Stimulated activated naive B cell treated with anti-CD40 and anti-IgM and Interleukin-4, amounts not matched to agents 10 μg/mL and 1 μg/mL and 100 μg/mL, for 72 hours (primary cell): ENCODE measurements around the gene FIGN.

Experiments
- ATAC-seq, 2 donors: fragments of 150-1000 bp; cut with Tn5 transposase; replicated peaks; 2 replicates each; pipeline ENCODE4 v1.10.0; 2021; ENCODE audit warnings: moderate library complexity in 1 of 2
- DNase-seq: peaks from one replicate; pipeline ENCODE4 v3.0.0; 2021
- H3K27ac Mint-ChIP-seq: one replicate; pipeline ENCODE4 v1.8.0; 2022; ENCODE audit warnings: mild to moderate bottlenecking, mixed read lengths
- H3K27me3 Mint-ChIP-seq, 2 donors: one replicate each; pipeline ENCODE4 v1.8.0; 2022; ENCODE audit warnings: mixed read lengths in 2 of 2
- H3K36me3 Mint-ChIP-seq, 2 donors: one replicate each; pipeline ENCODE4 v1.8.0; 2022; ENCODE audit warnings: mixed read lengths in 2 of 2, mild to moderate bottlenecking in 1 of 2
- H3K4me1 Mint-ChIP-seq, 2 donors: one replicate each; pipeline ENCODE4 v1.8.0; 2022; ENCODE audit warnings: mixed read lengths in 2 of 2, mild to moderate bottlenecking in 1 of 2
- H3K4me3 Mint-ChIP-seq, 2 donors: one replicate each; pipeline ENCODE4 v1.8.0; 2022; ENCODE audit warnings: mild to moderate bottlenecking in 2 of 2, mixed read lengths in 2 of 2, moderate library complexity in 1 of 2
- H3K9me3 Mint-ChIP-seq, 2 donors: one replicate each; pipeline ENCODE4 v1.8.0; 2022; ENCODE audit warnings: mixed read lengths in 2 of 2, mild to moderate bottlenecking in 1 of 2

The FIGN gene

DNA sequence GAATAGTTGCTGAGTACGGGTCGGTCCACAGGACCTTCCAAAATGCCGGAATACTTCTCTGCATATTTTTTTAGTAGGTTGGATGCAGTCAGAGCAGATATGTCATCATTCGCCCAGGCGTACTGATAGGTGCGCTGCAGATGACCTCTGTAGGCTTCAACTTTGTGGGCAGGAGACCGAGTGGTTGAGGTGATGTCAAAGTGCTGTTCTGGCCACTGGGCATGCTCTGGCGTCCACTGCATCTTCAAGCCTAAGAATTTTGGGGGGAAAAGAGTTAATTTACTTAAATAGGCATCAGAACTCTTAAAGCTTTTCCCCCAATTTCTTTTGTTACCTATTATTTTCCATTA is 124.3 kb downstream of the FIGN start:
- H3K4me1 Mint-ChIP-seq: no peaks in the 10 kb centered on the region
- H3K27ac Mint-ChIP-seq: no peak overlapping the region
- H3K27me3 Mint-ChIP-seq: no peaks in the 10 kb centered on the region
- no peaks in the 10 kb centered on the region for H3K36me3 Mint-ChIP-seq
- DNase-seq (no peak), ATAC-seq (no peak)
- no peak overlapping the region for H3K4me3 Mint-ChIP-seq
- H3K9me3 Mint-ChIP-seq: no peaks in the 10 kb centered on the region

GRCh38 chr2:163610817-163611556 is 124.8 kb downstream of the FIGN start:
- no peak overlapping the region for H3K4me3 Mint-ChIP-seq
- no peaks in the 10 kb centered on the region for H3K4me1 Mint-ChIP-seq
- ATAC-seq (peak in 1 of 2 donors; percentile 51), DNase-seq (no peak)
- H3K9me3 Mint-ChIP-seq: no peaks in the 10 kb centered on the region
- no peaks in the 10 kb centered on the region for H3K36me3 Mint-ChIP-seq
- no peak overlapping the region for H3K27ac Mint-ChIP-seq
- H3K27me3 Mint-ChIP-seq: no peaks in the 10 kb centered on the region

DNA sequence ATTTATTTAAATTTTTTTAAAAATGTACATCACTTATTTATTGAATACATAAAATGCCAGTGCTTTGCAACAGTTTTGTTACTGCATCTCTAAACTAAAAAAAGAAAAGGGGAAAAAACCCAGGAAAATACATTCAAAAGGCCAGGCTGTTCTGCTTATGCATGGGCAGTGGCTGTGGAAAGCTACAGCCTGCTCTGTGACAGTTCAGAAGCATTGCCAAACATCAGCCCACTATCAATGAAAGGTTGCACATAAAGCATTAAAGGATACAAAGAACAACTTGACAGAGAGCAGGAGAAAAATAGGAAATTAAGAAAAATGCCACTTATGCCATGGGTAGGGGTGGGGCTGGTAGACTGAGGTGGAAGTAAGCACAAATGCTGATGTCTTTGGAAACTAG is 128.2 kb downstream of the FIGN start:
- Mint-ChIP-seq H3K9me3 (no peaks in the 10 kb centered on the region), H3K4me1 (no peaks in the 10 kb centered on the region), H3K36me3 (no peaks in the 10 kb centered on the region), H3K27me3 (no peaks in the 10 kb centered on the region), H3K27ac (no peak overlapping the region), H3K4me3 (no peak overlapping the region)
- ATAC-seq (no peak), DNase-seq (no peak)

DNA sequence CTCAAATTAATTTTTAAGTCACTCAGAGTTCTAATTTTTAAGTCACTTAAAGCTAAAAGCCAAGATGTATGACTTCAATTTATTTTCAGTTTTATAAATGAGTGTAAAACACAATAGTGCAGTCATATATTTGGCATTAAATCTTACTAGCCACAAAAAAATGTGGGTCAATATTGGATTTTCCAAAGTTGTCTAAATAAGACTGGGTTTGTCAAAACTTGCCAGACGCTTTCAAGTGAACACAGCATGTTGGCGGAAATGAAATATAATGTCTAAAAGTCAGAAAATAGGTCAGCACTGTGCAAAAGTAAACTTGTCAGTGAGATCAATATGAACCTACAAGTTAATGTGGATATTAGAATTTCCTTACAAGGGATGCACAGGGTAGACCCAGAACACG is 128.9 kb downstream of the FIGN start:
- Mint-ChIP-seq H3K9me3 (no peaks in the 10 kb centered on the region), H3K36me3 (no peaks in the 10 kb centered on the region), H3K27me3 (no peaks in the 10 kb centered on the region), H3K4me1 (no peaks in the 10 kb centered on the region), H3K4me3 (no peak overlapping the region), H3K27ac (no peak overlapping the region)
- DNase-seq (no peak), ATAC-seq (no peak)

DNA sequence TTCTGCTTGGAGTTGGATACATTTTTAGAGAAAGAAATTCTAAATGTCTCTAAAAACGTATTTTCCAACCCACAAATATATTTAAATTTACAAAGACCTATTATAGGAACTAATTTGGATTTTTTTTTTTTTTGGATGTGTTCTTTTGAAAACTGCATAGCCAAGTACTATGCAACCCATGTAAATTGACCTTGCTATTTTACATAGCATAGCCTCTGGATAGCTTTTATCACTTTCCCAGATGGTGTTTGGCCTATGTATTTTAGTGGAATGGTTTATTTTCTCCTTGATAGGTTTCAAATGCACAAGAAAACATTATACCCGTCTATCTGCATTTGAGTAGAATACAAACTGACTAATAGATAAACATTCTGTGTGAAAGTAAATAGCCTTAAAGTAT is 130.0 kb downstream of the FIGN start:
- no peak overlapping the region for H3K4me3 Mint-ChIP-seq
- no peaks in the 10 kb centered on the region for H3K4me1 Mint-ChIP-seq
- no peak overlapping the region for H3K27ac Mint-ChIP-seq
- ATAC-seq (no peak), DNase-seq (no peak)
- no peaks in the 10 kb centered on the region for H3K36me3 Mint-ChIP-seq
- no peaks in the 10 kb centered on the region for H3K27me3 Mint-ChIP-seq
- H3K9me3 Mint-ChIP-seq: no peaks in the 10 kb centered on the region

- no peak for ATAC-seq
Measured at GRCh38 chr2:163604941-163605555, 130.8 kb downstream of the FIGN start.

DNA sequence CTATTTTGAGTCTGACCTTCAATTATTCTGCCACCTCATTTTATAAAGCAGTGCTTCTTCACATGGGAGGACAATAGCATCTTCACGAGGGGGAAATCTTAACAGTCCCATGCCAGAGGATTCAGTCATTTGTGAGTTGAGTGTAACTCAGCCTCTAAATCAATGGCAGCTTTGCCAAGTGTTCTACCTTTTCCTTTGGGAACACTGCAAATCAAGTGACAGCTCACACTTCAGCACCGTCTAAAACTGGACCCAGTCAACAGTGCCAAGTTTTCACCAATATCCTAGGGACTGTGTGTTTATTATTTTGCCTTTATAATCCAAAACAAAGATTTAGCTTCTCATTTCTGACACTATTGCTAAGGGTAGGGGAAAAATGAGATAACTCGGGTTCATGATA is 133.6 kb downstream of the FIGN start:
- H3K4me3 Mint-ChIP-seq: no peak overlapping the region
- H3K9me3 Mint-ChIP-seq: no peaks in the 10 kb centered on the region
- H3K27me3 Mint-ChIP-seq: no peaks in the 10 kb centered on the region
- H3K36me3 Mint-ChIP-seq: no peaks in the 10 kb centered on the region
- H3K4me1 Mint-ChIP-seq: no peaks in the 10 kb centered on the region
- ATAC-seq (no peak), DNase-seq (no peak)
- no peak overlapping the region for H3K27ac Mint-ChIP-seq

More at GRCh38 chr2:163604941-163605555, 130.8 kb downstream of the FIGN start:
- Mint-ChIP-seq H3K27me3 (no peaks in the 10 kb centered on the region), H3K4me3 (no peak overlapping the region), H3K4me1 (no peaks in the 10 kb centered on the region), H3K27ac (no peak overlapping the region), H3K36me3 (no peaks in the 10 kb centered on the region), H3K9me3 (no peaks in the 10 kb centered on the region)
- DNase-seq: no peak

DNA sequence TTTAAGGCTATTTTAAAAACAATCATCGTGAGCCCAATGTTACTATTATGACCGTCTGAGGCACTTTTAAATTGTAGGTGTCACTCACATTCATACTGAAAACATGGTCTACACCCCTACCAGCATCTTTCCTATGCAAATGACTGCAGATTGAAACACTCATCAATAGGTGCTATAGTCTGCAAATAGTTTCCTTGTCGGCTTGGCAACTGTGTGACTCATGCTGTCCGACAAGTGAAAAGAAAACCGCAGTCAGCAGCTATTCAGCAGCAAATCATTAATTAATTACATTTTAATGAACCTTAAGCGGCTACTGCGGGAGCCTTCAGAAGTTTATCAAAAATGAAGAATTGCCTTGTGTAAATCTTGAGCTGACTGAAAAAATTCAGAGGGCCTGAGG is 134.4 kb downstream of the FIGN start:
- Mint-ChIP-seq H3K4me3 (no peak overlapping the region), H3K36me3 (no peaks in the 10 kb centered on the region), H3K27ac (no peak overlapping the region), H3K4me1 (peaks cover 0 to 1% of the 10 kb centered on the region in 2 donors), H3K9me3 (no peaks in the 10 kb centered on the region), H3K27me3 (no peaks in the 10 kb centered on the region)
- DNase-seq (no peak), ATAC-seq (no peak)

- Mint-ChIP-seq H3K36me3 (no peaks in the 10 kb centered on the region), H3K4me3 (no peak overlapping the region), H3K27me3 (no peaks in the 10 kb centered on the region), H3K9me3 (no peaks in the 10 kb centered on the region), H3K4me1 (peaks cover 3 to 6% of the 10 kb centered on the region in 2 donors), H3K27ac (no peak overlapping the region)
- DNase-seq (no peak), ATAC-seq (no peak)
Measured at GRCh38 chr2:163600801-163601200, 135.0 kb downstream of the FIGN start.

- no peak overlapping the region for H3K4me3 Mint-ChIP-seq
- peaks cover 3 to 6% of the 10 kb centered on the region in 2 donors for H3K4me1 Mint-ChIP-seq
- DNase-seq (no peak), ATAC-seq (no peak)
- no peaks in the 10 kb centered on the region for H3K9me3 Mint-ChIP-seq
- H3K36me3 Mint-ChIP-seq: no peaks in the 10 kb centered on the region
- no peak overlapping the region for H3K27ac Mint-ChIP-seq
- no peaks in the 10 kb centered on the region for H3K27me3 Mint-ChIP-seq
Measured at GRCh38 chr2:163595028-163595427, 140.8 kb downstream of the FIGN start.

DNA sequence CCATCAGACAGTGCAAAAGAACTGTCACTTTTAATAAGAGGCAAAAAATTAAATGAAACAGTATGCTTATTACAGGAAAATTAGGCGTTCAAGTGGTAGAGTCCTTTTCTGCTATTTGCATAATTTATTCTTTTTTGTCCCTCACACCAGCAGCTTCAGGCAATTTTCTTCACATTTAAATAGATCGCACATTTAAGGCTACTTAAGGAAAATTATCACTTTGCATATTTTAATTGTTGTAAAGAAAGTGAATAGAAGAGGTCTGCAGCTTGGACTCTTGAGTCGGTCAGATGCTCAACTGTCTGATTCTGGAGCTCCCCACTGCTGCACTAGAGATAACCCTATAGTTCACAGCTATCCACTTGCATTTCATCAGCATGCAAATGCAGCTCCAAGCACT is 141.3 kb downstream of the FIGN start:
- no peaks in the 10 kb centered on the region for H3K36me3 Mint-ChIP-seq
- DNase-seq (no peak), ATAC-seq (no peak)
- no peaks in the 10 kb centered on the region for H3K27me3 Mint-ChIP-seq
- no peaks in the 10 kb centered on the region for H3K9me3 Mint-ChIP-seq
- H3K27ac Mint-ChIP-seq: no peak overlapping the region
- peaks cover 3 to 6% of the 10 kb centered on the region in 2 donors for H3K4me1 Mint-ChIP-seq
- H3K4me3 Mint-ChIP-seq: no peak overlapping the region

GRCh38 chr2:163593982-163594381 is 141.8 kb downstream of the FIGN start:
- H3K4me3 Mint-ChIP-seq: no peak overlapping the region
- no peak for ATAC-seq
- H3K4me1 Mint-ChIP-seq: peaks cover 3 to 6% of the 10 kb centered on the region in 2 donors
- no peaks in the 10 kb centered on the region for H3K36me3 Mint-ChIP-seq
- no peak overlapping the region for H3K27ac Mint-ChIP-seq
- no peak for DNase-seq
- H3K27me3 Mint-ChIP-seq: no peaks in the 10 kb centered on the region
- H3K9me3 Mint-ChIP-seq: no peaks in the 10 kb centered on the region

- H3K36me3 Mint-ChIP-seq: no peaks in the 10 kb centered on the region
- DNase-seq (no peak), ATAC-seq (no peak)
- peaks cover 3 to 6% of the 10 kb centered on the region in 2 donors for H3K4me1 Mint-ChIP-seq
- no peak overlapping the region for H3K27ac Mint-ChIP-seq
- H3K4me3 Mint-ChIP-seq: no peak overlapping the region
- H3K9me3 Mint-ChIP-seq: no peaks in the 10 kb centered on the region
- H3K27me3 Mint-ChIP-seq: no peaks in the 10 kb centered on the region
Measured at GRCh38 chr2:163592954-163593622, 142.7 kb downstream of the FIGN start.

GRCh38 chr2:163591461-163591860 is 144.3 kb downstream of the FIGN start:
- no peak for ATAC-seq

DNA sequence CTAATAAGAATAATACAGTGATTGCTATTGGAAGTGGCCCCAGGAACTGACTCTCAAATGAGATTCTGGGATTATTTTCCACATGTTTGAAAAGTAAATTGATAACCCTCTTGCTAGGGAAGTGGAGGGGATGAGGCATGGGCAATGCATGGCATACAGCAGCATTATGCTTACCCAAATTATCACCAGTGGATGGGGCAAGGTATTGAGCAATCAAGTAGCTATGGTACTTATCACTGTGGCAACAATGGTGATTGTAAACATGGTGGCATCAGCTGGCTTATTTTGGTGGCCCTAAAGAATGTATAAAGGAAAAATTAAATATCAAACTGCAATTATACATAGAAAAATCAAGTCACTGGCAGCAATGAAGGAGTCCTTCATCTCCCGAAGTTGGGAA is 155.1 kb downstream of the FIGN start:
- Mint-ChIP-seq H3K36me3 (no peaks in the 10 kb centered on the region), H3K9me3 (no peaks in the 10 kb centered on the region), H3K27me3 (no peaks in the 10 kb centered on the region), H3K4me3 (no peak overlapping the region), H3K27ac (no peak overlapping the region), H3K4me1 (no peaks in the 10 kb centered on the region)
- DNase-seq (no peak), ATAC-seq (no peak)

More at GRCh38 chr2:163591461-163591860, 144.3 kb downstream of the FIGN start:
- H3K27ac Mint-ChIP-seq: no peak overlapping the region
- no peak overlapping the region for H3K4me3 Mint-ChIP-seq
- no peaks in the 10 kb centered on the region for H3K9me3 Mint-ChIP-seq
- no peaks in the 10 kb centered on the region for H3K27me3 Mint-ChIP-seq
- peaks cover 3 to 5% of the 10 kb centered on the region in 2 donors for H3K4me1 Mint-ChIP-seq
- H3K36me3 Mint-ChIP-seq: no peaks in the 10 kb centered on the region
- DNase-seq: no peak
